Right atrium auricular region (tissue), 2 donors: Measurements from ENCODE around the gene PPP6R2. TPM values are rescaled to one million over a fixed set of nuclear protein-coding genes. Genes with fewer than 3 reads are reported as not detected.

ENCODE experiments used
- DNase-seq: peaks from one replicate; pipeline ENCODE4 v3.0.0-alpha.2; 2019; ENCODE audit warnings: low spot score
- H3K27ac ChIP-seq, 2 donors: fragments of 200-600 bp; sonication (generic); 1 replicate in 1 of 2; 2 replicates in 1 of 2; pipeline ENCODE4 v1.5.1; 2016 to 2019
- H3K27me3 ChIP-seq, 2 donors: fragments of 200-600 bp; sonication (generic); one replicate each; pipeline versions ENCODE4 v1.5.1 to v1.6.0; 2017 to 2019
- H3K36me3 ChIP-seq: fragments of 200-600 bp; sonication (generic); one replicate; pipeline ENCODE4 v1.5.1; 2016
- H3K4me1 ChIP-seq, 2 donors: fragments of 200-600 bp; sonication (generic); one replicate each; pipeline versions ENCODE4 v1.5.1 to v1.6.0; 2017 to 2019
- H3K4me3 ChIP-seq, 2 donors: fragments of 200-600 bp; sonication (generic); 1 replicate in 1 of 2; 2 replicates in 1 of 2; pipeline ENCODE4 v1.5.1; 2017 to 2019; ENCODE audit warnings: mild to moderate bottlenecking in 1 of 2, moderate library complexity in 1 of 2
- H3K9me3 ChIP-seq, 2 donors: fragments of 200-600 bp; sonication (generic); one replicate each; pipeline ENCODE4 v1.5.1; 2019
- CTCF ChIP-seq, 2 donors: fragments of 200-600 bp; sonication (generic); IDR thresholded peaks; one replicate each; pipeline ENCODE4 v1.5.1; 2019; ENCODE audit warnings: antibody characterized with exemption in 2 of 2
- total RNA-seq, 2 donors: library from RNA; depleted of rRNA; stranded (reverse); fragments of >200 nt; gene quantifications; one replicate each; pipeline ENCODE4 v1.1.0, GENCODE V29; 2016

The PPP6R2 gene
- total RNA-seq, 2 donors from 2014 or later = 45.2 to 54.8 TPM

- H3K4me1 ChIP-seq = no peaks in the 10 kb centered on the region
- H3K27me3 ChIP-seq = no peaks in the 10 kb centered on the region
- no peak overlapping the region for H3K4me3 ChIP-seq
- H3K27ac ChIP-seq = no peak overlapping the region
- H3K36me3 ChIP-seq = peaks cover 86% of the 10 kb centered on the region
- no peak for TF ChIP-seq CTCF (IDR thresholded peaks at IDR 0.05)
- no peak for DNase-seq
- H3K9me3 ChIP-seq = no peaks in the 10 kb centered on the region
These were observed 115.9 kb downstream of the PPP6R2 start for GRCh38 chr22:50459016-50459415.

DNA sequence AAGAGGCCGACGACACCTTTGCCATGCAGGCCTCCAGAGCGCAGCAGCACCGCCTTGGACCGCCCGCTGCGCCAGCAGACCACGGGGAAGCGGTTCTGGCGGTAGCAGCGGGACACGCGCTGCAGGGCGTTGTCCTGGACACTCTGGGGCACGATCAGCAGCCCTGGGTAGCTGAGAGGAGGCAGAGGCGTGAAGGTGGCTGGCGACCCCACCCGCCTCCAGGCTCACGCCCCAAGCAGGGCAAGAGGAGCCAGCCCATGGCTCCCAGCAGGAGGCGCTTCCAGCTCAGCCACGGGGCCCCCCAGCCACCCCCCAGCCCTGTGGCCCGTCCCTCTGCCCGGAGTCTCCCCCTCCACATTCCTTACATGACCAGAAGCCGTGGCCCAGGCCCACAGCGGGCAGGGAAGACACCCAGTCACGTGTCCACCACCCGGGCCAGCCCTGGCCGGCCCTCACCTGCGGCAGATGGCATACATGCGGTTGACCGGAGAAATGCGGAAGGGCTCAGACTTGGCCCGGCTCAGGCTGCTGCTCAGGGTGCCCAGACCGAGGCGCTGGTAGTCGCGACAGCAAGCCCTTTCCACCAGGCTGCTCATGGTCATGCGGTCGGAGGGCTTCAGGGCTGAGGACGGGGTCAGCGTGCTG is 116.5 kb downstream of the PPP6R2 start:
- no peak for TF ChIP-seq CTCF (IDR thresholded peaks at IDR 0.05)
- Histone ChIP-seq H3K27me3 (no peaks in the 10 kb centered on the region), H3K4me3 (no peak overlapping the region), H3K4me1 (no peaks in the 10 kb centered on the region), H3K9me3 (no peaks in the 10 kb centered on the region), H3K36me3 (peaks cover 86% of the 10 kb centered on the region), H3K27ac (no peak overlapping the region)
- no peak for DNase-seq

DNA sequence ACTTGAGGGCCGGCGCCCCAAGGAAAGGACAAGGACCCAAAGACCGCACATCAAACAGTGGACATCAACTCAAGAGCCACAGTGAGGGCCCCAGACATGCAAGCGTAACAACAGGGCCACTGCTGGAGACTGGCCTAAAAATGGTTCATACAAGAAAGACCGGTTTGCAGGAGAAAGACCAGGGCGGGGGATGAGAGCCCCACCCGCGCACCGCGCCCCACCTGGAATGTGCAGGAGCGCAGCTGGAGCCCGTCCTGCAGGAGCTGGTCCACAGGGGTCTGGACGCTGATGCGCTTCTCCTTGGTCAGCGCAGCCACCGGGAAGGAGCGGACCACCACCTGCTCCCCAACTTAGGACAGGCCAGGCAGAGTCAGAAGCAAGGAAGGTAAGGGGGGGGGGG is 117.8 kb downstream of the PPP6R2 start:
- Histone ChIP-seq H3K27ac (no peak overlapping the region), H3K36me3 (peaks cover 86% of the 10 kb centered on the region), H3K27me3 (no peaks in the 10 kb centered on the region), H3K4me1 (no peaks in the 10 kb centered on the region), H3K4me3 (no peak overlapping the region), H3K9me3 (no peaks in the 10 kb centered on the region)
- no peak for TF ChIP-seq CTCF (IDR thresholded peaks at IDR 0.05)
- DNase-seq = no peak

DNA sequence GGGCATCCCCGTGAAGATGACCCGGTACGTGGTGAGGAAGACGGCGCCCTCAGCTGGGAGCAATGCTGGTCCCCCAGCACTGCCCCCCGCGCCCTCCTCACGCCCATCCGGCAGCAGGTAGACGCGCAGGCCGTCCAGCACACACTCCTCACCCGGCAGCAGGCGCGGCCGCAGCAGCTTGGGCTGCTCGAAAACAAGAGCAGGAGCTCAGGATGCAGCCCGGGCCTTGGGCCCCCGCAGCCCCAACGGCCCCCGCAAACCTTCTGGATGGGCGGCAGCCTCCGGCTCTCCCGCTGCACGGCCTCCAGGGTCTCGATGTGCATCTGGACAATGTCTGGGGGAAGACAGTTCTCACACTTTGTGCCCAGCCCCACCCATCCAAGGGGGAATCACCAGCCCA is 118.4 kb downstream of the PPP6R2 start:
- DNase-seq = no peak
- no peak overlapping the region for H3K4me3 ChIP-seq
- no peaks in the 10 kb centered on the region for H3K9me3 ChIP-seq
- no peak for TF ChIP-seq CTCF (IDR thresholded peaks at IDR 0.05)
- no peaks in the 10 kb centered on the region for H3K4me1 ChIP-seq
- H3K27me3 ChIP-seq = no peaks in the 10 kb centered on the region
- no peak overlapping the region for H3K27ac ChIP-seq
- H3K36me3 ChIP-seq = peaks cover 90% of the 10 kb centered on the region

GRCh38 chr22:50461979-50462540 is 118.9 kb downstream of the PPP6R2 start:
- TF ChIP-seq CTCF (IDR thresholded peaks at IDR 0.05) = no peak
- no peaks in the 10 kb centered on the region for H3K27me3 ChIP-seq
- no peaks in the 10 kb centered on the region for H3K9me3 ChIP-seq
- no peak overlapping the region for H3K27ac ChIP-seq
- DNase-seq = no peak
- H3K36me3 ChIP-seq = peaks cover 96% of the 10 kb centered on the region
- no peaks in the 10 kb centered on the region for H3K4me1 ChIP-seq
- H3K4me3 ChIP-seq = no peak overlapping the region
